HG02623 (cell line): ENCODE data around the gene WAS.
"Not testable (repeated sequence)": the region's sequence is repeated elsewhere in the genome, so short reads cannot be mapped to it uniquely, and the experiment has no call there.

Experiments used
- ATAC-seq: cut with Tn5 transposase; IDR thresholded peaks from one replicate; pipeline ENCODE4 v1.9.1; 2021; ENCODE audit warnings: moderate library complexity; ENCODE audit not compliant: unreplicated experiment

WAS gene

DNA sequence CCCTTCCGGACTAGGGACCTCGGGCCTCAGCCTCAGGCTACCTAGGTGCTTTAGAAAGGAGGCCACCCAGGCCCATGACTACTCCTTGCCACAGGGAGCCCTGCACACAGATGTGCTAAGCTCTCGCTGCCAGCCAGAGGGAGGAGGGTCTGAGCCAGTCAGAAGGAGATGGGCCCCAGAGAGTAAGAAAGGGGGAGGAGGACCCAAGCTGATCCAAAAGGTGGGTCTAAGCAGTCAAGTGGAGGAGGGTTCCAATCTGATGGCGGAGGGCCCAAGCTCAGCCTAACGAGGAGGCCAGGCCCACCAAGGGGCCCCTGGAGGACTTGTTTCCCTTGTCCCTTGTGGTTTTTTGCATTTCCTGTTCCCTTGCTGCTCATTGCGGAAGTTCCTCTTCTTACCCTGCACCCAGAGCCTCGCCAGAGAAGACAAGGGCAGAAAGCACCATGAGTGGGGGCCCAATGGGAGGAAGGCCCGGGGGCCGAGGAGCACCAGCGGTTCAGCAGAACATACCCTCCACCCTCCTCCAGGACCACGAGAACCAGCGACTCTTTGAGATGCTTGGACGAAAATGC lies at the start of gene WAS:
TSS of gene WAS (plus strand) at position 389 of the 572 bp plus-strand sequence. CDS start at position 444, 55 bp downstream.
- peak; percentile 70 for ATAC-seq

DNA sequence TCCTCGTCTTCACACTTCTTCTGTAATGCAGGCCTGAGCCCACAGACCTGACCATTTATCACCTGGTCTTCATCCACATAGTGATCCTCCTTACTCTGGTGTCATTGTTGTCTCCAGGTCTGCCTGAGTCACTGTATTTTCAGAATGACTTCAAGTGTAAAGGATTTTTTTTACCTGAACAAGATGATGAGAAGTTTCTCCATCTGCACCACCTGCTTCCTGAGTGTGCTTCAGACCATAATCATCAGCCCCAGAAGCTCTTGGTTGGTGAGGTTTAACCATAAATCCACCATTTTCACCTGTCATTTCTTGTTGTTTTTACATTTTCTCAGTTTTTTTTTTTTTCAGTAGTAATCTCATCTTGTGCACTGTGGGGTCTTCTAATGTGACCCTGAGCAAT lies 47.3 kb upstream of the WAS start:
- no peak for ATAC-seq

DNA sequence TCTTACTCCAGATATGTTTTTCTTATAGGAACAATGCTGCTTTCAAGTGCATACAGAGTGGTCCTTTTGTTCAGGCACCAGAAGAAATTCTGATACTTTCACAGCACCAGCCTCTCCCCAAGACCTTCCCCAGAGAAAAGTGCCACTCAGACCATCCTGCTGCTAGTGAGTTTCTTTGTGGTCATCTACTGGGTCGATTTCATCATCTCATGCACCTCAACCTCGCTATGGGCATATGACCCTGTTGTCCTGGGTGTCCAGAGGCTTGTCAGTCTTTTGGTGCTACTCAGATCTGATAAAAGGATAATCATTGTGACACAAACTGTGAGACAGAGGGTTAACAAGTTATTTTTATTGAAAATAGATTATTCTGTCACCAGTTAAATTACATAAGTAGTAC lies 46.8 kb upstream of the WAS start:
- no peak for ATAC-seq

DNA sequence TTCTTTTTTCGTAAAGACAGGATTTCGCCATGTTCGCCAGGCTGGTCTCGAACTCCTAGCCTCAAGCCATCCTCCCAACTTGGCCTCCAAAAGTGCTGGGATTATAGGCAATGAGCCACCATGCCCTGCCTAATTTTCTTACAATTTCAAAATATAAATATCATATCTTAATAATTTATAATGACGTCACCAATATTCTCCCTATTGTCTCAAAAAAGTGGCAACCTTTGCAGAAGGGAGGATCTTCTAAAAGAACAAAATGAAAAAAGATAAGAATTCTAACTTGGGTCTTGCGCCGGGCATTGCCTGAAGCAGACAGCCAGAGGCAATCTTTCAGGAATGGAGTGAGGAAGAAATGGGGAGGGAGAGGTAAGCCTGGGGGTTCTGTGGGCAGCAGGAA lies 37.9 kb upstream of the WAS start:
- ATAC-seq: no peak

DNA sequence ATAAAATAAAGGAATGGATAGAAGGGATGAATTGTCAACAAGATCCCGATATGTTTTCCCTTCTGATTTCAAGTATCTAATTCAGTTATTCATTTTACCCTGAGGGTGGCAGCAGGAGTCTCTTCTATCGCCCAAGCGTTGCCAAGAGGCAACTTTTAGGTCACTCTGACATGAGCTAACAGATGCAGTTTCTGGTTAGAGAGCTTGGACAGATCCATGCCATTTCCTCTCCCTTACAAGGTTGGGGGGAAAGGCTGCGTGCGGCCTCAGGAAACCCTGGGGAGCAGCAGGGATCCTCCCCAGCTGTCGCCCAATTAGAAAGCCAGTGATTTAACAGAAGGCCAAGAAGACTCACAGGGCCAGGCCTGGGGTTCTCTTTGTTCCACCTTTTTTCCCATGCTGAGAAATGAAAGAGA lies 35.3 kb upstream of the WAS start:
- no peak for ATAC-seq

DNA sequence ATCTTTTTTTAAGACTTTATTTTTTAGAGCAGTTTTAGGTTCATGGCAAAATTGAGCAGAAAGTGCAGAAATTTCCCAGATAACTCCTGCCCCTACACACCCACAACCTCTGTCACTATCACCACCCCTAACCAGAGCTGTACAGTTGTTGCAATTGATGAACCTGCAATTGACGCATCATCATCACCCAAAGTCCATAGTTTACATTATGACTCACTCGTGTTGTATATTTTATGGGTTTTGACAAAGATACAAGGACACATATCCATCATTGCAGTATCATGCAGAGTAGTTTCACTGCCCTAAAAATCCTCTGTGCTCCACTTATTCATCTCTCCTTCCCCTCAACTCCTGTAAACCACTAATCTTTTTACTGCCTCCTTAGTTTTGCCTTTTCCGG lies 34.5 kb upstream of the WAS start:
- no peak for ATAC-seq

DNA sequence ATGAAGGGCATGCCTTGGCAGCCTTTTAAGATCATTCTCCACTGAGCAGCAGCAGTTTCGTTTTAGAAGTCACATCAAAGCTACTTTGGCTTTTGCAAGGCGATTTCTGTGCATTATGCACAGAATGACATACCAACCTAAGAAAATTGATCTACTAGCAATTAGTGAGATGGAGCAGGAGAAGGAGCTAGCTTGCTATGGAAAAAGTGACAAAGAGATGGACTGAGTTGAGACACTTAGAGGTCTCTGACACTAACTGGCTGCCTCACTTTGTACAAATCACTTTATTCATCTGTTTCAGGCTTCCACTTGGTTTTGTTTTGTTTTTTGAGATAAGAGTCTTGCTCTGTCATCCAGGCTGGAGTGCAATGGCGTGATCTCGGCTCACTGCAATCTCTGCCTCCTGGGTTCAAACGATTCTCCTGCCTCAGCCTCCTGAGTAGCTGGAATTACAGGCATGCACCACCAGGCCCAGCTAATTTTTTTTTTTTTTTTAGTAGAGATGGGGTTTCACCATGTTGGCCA lies 31.5 kb upstream of the WAS start:
- ATAC-seq: not testable (repeated sequence)

DNA sequence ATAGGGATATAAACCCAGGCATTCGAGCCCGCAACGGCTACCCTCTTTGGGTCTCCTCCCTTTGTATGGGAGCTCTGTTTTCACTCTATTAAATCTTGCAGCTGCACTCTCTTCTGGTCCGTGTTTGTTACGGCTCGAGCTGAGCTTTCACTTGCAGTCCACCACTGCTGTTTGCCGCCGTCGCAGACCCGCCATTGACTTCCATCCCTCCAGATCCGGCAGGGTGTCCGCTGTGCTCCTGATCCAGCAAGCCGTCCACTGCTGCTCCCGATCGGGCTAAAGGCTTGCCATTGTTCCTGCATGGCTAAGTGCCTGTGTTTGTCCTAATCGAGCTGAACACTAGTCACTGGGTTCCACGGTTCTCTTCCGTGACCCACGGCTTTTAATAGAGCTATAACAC lies 28.9 kb upstream of the WAS start:
- not testable (repeated sequence) for ATAC-seq

DNA sequence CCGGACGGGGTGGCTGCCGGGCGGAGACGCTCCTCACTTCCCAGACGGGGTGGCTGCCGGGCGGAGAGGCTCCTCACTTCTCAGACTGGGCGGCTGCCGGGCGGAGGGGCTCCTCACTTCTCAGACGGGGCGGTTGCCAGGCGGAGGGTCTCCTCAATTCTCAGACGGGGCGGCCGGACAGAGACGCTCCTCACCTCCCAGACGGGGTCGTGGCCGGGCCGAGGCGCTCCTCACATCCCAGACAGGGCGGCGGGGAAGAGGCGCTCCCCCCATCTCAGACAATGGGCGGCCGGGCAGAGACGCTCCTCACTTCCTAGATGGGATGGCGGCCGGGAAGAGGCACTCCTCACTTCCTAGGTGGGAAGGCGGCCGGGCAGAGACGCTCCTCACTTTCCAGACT lies 23.9 kb upstream of the WAS start:
- ATAC-seq: not testable (repeated sequence)

DNA sequence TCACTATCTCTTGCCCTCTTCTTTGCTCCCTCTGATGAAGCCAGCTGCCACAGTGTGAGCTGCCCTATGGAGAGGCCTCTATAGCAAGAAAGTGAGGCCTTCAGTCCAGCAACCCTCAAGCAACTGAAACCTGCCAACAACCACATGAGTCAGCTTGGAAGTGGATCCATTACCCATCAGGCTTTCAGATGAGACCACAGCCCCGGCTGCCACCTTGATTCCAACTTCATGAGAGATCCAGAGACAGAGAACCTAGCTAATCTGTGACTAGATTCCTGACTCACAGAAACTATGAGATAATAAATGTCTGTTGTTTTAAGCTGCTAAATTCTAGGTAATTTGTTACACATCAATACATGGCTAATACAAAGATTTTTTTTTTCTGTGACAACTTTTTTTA lies 20.4 kb upstream of the WAS start:
- no peak for ATAC-seq

DNA sequence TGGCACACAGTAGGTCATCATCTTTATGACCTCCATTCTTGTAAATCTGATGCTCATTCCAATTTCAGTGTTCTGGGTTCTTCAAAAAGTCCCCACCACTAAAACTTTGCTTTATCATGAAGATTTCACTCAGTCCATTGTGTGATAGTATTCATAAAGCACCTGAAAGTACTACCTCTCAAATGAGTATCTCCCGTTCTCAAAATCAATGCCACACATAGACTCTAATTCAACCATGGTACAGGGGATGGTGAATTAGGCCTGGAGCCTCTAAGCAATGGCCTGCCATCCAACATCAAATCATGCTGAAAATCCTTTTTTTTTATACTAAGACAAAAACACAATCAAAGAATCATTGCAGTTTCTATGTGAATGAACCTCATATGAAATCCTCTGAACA lies 19.4 kb upstream of the WAS start:
- no peak for ATAC-seq

DNA sequence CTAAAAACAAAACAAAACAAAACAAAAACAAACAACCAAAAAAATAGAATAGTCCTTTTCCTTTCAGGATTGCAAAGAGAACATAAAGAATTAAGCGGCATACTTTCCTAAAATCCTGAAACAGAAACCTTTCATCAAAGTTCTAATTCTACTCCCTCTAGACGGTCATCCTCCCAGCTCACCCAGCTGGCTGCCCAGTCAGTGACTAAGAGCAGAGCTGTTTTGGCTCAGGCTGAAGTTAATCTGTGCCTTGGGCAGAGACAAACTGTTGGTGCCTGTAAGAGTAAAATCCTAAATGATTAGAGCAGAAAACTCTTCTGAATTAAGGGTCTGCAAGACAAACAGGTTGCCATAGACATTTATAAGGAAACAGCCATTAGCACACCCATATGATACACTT lies 17.6 kb upstream of the WAS start:
- ATAC-seq: no peak

DNA sequence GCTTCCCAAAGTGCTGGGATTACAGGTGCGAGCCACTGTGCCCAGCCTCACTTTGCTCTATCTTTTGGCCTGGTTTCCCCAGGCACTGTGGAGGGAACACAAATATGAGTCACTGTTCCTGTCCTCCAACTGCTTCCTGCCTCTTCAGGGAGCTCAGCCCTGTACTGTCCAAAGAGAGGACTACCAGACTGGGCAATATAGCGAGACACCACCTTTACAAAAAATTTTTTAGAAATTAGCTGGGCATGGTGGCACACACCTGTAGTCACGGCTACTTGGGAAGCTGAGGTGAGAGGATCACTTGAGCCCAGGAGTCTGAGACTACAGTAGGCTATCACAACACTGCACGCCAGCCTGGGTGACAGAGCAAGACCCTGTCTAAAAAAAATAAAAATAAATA lies 16.9 kb upstream of the WAS start:
- ATAC-seq: no peak

DNA sequence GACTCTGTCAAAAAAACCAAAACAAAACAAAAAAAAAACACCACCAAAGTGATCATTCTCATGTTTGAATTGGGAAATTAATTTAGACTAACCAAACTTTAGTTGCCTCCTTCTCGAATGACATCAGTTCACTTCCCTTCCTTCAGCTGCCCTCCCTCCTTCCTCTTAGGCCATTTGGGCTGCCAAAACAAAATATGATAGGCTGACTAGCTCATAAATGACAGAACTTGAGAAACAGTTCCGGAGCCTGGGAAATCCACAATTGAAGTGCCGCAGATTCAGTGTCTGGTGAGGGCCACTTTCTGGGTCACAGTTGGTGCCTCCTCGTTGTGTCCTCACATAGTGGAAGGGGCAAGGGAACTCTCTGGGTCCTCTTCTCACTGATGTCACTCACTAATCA lies 16.1 kb upstream of the WAS start:
- ATAC-seq: no peak

DNA sequence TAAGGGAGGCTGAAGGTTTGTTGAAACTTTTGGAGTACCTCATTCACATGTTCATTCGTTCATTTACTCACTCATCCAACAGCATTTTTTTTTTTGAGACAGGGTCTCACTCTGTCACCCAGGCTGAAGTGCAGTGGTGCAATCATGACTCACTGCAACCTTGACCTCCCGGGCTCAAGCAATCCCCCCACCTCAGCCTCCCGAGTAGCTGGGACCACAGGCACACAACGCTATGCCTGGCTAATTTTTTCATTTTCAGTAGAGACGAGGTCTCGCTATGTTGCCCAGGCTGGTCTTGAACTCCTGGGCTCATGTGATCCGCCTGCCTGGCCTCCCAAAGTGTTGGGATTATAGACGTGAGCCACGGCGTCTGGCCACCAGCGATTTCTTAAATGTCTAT lies 15.4 kb upstream of the WAS start:
- not testable (repeated sequence) for ATAC-seq

DNA sequence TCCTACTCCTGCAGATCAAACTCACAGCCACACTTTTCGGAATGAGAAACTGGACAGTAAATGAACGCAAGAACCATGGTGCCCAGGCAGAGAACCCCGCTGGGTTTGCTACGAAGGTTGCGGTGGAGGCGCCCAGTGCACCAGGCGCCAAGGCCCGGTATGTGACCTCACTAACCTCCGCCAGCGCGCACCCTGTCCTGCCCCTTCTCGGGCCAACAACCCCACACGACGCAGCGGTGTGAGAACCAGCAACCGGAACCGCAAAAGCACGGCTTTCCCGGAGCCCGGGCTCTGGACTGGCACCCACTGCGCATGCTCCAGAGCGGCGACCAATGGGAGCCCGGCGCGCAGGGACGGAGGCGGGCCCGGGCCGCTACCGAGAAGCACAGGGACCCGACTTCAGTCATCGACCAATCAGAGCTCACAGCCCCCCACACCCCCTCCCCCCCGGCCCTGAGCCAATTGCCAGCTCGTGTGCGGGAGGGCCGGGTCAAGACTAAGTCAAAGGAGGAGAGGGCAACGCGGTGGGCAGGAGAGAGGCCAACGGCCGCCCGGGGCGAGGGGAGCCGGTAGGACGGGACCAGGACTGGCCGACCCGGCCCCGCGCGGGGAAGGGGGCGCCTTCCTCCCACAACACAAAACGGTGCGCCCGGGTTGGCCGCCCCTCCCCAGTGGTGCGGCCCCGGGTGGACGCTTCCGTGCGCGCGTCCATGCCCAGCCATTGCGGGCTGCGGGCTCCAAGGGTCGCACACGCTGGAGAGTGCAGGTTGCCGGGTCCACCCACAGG lies 7.3 kb upstream of the WAS start:
- ATAC-seq: peak; percentile 92

DNA sequence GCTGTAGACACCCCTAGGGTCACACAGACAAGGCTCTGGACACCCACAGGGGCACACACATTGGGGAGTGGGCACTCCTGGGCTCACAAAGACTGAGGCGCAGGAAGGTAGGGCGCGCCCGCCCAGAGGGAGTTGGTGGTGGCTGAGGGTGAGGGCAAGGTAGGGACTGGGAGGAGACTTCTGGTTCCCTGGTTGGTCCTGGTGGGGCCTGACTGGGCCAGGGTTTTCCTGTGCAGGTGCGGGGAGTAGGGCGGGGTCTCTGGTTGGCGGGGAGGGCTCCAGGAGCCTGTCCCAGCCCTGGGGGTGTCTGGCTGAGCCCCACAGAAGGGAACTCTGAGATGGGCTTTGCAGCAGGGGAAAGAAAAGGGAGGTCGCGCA lies 6.7 kb upstream of the WAS start:
- ATAC-seq: no peak

DNA sequence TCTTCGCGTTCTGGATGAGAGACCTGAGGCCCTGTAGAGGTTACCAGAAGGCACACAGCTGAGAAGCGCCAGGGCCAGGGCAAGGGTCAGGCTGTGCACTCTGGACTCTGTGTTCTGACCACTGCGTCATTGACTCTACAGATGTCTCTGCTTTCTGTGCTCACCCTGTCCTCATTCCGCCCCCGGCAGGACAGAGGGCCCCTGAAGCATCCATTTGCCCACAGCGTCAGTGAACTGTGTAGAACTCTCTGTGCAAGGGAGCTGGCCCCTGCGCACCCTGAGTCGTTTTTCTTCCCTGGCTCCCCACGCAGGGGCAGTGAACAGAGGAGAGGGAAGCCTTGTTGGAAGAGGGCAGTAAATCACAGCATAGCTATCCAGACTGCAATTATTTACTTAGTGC lies 6.1 kb upstream of the WAS start:
- no peak for ATAC-seq

DNA sequence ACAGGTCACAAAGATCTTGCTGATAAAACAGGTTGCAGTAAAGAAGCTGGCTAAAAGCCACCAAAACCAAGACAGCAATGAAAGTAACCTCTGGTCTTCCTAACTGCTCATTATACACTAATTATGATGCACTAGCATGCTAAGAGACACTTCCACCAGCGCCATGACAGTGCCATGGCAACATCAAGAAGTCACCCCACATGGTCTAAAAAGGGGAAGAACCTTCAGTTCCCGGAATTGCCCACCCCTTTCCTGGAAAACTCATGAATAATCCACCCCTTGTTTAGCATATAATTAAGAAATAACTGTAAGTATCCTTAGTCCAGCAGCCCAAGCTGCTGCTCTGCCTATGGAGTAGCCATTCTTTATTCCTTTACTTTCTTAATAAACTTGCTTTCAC lies 3.1 kb upstream of the WAS start:
- not testable (repeated sequence) for ATAC-seq

DNA sequence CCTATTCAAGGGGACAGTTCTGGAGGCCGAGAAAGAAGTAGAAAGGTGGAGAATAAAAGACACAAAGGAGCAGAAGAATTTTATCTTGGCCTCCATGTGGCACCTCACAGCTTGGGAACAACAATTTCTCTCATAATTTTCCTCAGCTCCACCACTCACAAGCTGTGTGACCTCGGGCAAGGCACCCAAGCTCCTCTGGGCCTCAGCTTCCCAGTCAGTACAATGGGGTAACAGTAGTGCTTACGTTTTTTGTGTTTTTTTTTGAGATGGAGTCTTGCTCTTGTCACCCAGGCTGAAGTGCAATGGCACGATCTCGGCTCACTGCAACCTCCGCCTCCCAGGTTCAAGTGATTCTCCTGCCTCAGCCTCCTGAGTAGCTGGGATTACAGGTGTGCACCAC lies 2.7 kb upstream of the WAS start:
- not testable (repeated sequence) for ATAC-seq

DNA sequence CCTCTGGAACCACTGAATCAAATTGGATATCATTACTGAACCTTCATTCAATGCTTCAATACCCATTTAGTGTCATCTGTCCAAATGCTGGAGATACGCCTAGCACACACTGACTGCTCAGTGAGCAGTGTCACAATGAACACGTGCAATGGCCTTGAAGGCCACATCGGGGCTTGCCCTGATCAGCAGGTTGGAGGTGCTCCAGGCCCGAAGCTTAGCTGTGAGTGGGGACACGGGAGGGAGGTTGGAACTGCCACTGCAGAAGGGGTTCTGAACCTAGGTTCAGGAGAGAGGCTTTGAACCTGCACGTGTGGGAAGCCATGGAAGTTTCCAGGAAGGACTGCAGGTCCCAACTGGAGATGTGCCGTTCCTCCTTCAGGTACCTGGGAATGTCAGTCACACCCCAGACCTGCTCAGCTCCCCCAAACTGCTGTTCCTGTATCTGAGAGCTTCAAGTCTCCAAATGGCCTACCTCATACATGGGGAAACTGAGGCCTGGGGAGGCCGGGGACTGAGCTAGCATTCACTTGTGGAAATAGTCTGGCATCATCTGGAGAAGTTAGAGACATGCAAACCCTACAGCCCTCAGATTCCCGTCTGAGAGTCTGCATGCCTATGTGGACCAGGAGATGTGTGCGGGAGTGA lies 1.9 kb upstream of the WAS start:
- ATAC-seq: no peak

DNA sequence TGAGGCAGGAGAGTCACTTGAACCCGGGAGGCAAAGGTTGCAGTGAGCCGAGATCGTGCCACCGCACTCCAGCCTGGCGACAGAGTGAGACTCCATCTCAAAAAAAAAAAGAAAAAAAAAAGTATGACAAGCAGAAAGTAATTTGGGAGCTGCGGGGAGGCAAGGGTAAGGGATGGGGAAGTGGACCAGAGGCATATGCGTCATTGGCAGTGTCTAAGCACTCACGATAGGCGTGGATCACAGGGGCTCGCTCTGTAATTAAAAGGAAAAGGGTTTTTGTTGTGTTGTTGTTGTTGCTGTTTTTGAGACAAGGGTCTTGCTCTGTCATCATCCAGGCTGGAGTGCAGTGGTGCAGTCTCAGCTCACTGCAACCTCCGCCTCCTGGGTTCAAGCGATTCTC lies 804 bp upstream of the WAS start:
- ATAC-seq: not testable (repeated sequence)
